MM.1S (cell line): ENCODE measurements around the gene RPSA.

Experiments used
- CTCF ChIP-seq: fragments of 300-600 bp; sonication (generic); IDR thresholded peaks from 2 replicates; pipeline ENCODE4 v1.5.1; 2016; ENCODE audit warnings: antibody characterized with exemption, low read length, mixed read lengths
- EZH2 ChIP-seq: fragments of 300-600 bp; sonication (generic); optimal IDR thresholded peaks from 2 replicates; pipeline ENCODE3; 2017; ENCODE audit warnings: low read depth, mild to moderate bottlenecking, antibody characterized with exemption, low read length, mixed read lengths
- EZH2phosphoT487 ChIP-seq: fragments of 300-600 bp; sonication (generic); IDR thresholded peaks from 2 replicates; pipeline ENCODE4 v1.6.1; 2018; ENCODE audit warnings: antibody characterized with exemption, low read length

- TF ChIP-seq CTCF: no peak
- TF ChIP-seq EZH2: no peak
- no peak for TF ChIP-seq EZH2phosphoT487
Observed at GRCh38 chr3:39414421-39414907, 7.9 kb downstream of the RPSA start.
